K562 (cell line): Measurements from ENCODE around the gene GPR107. TPM values are rescaled to one million over a fixed set of nuclear protein-coding genes. Genes with fewer than 3 reads are reported as not detected.

Source experiments
- ATAC-seq: fragments of 200-7000 bp; cut with Tn5 transposase; 3 replicates; pipeline ENCODE4 v1.9.1; 2020; ENCODE audit warnings: moderate library complexity
- BruUV-seq: library from RNA; stranded (reverse); fragments of 400-500 nt; replicated peaks from 2 replicates; lab custom pipeline; 2021; lab: Mats Ljungman, UMichigan
- CTCF ChIA-PET: fragments of 300-600 bp; formaldehyde crosslinking; extraction: SDS; loops from one replicate; lab custom pipeline; 2021; ENCODE audit warnings: low intra/inter-chr PET ratio; lab: Yijun Ruan, JAX
- POLR2A ChIA-PET: fragments of 300-600, 350-650 bp; sonication (Branson Sonifier 250); formaldehyde crosslinking; extraction: SDS; loops from one replicate; lab custom pipeline; 2021; ENCODE audit warnings: antibody characterized with exemption, inconsistent platforms; lab: Yijun Ruan, JAX
- DNase-seq, 4 experiments: peaks; one replicate each; pipeline versions ENCODE4 v3.0.0 to v3.0.0-alpha.2; 2011 to 2018; ENCODE audit warnings: low spot score in 3 of 4, mixed read lengths in 3 of 4; ENCODE audit errors: extremely low read depth in 1 of 4
- FAIRE-seq: peaks from 2 replicates; lab custom pipeline; 2011; peaks lifted over from hg19 to GRCh38; lab: Jason Lieb, UNC
- H2AFZ ChIP-seq: 2 replicates; pipeline ENCODE4 v1.6.0; 2011; ENCODE audit warnings: low read depth, low read length, control low read depth, inconsistent platforms
- H3K27ac ChIP-seq: fragments of 200-600 bp; 3 replicates; pipeline ENCODE4 v1.8.0; 2011; ENCODE audit warnings: low read depth, mild to moderate bottlenecking, control low read depth, inconsistent platforms, low read length, moderate library complexity, mixed read lengths; ENCODE audit errors: extremely low read depth
- H3K27me3 ChIP-seq, 2 experiments: fragments of 300-600 bp in 1 of 2; 2 replicates in 1 of 2; 3 replicates in 1 of 2; pipeline versions ENCODE4 v1.6.0 to v1.8.0; 2011; ENCODE audit warnings: inconsistent platforms in 2 of 2, low read length in 2 of 2, mild to moderate bottlenecking in 1 of 2, mixed read lengths in 1 of 2, moderate library complexity in 1 of 2; ENCODE audit not compliant: control insufficient read depth in 2 of 2, insufficient read depth in 2 of 2
- H3K36me3 ChIP-seq: fragments of 300-600 bp; 3 replicates; pipeline ENCODE4 v1.8.0; 2011; ENCODE audit warnings: mild to moderate bottlenecking, low read length, inconsistent platforms; ENCODE audit not compliant: control insufficient read depth, insufficient read depth
- H3K4me1 ChIP-seq, 2 experiments: fragments of 200-600 bp in 1 of 2; replicated peaks in 1 of 2; 2 replicates in 1 of 2; 3 replicates in 1 of 2; pipeline versions ENCODE4 v1.5.1 to v1.8.0; 2011; ENCODE audit warnings: inconsistent platforms in 2 of 2, low read length in 2 of 2, mild to moderate bottlenecking in 1 of 2, mixed read lengths in 1 of 2, moderate library complexity in 1 of 2; ENCODE audit not compliant: control insufficient read depth in 2 of 2, insufficient read depth in 2 of 2
- H3K4me2 ChIP-seq: 2 replicates; pipeline ENCODE4 v1.6.1; 2011; ENCODE audit warnings: low read length, control low read depth, inconsistent platforms, mixed read lengths; ENCODE audit not compliant: insufficient read depth
- H3K4me3 ChIP-seq: fragments of 200-600 bp; sonication (generic), shearing (Covaris generic); 2 replicates; pipeline ENCODE4 v1.5.1; 2016; ENCODE audit warnings: control low read depth, inconsistent platforms
- H3K79me2 ChIP-seq: fragments of 200-600 bp; 3 replicates; pipeline ENCODE4 v1.8.0; 2011; ENCODE audit warnings: low read length, inconsistent platforms; ENCODE audit not compliant: control insufficient read depth, insufficient read depth
- H3K9ac ChIP-seq, 2 experiments: 2 replicates each; pipeline versions ENCODE4 v1.6.0 to v1.6.1; 2011; ENCODE audit warnings: low read depth in 2 of 2, low read length in 2 of 2, control low read depth in 1 of 2, inconsistent platforms in 1 of 2, mild to moderate bottlenecking in 1 of 2, mixed read lengths in 1 of 2; ENCODE audit not compliant: insufficient read depth in 1 of 2
- H3K9me1 ChIP-seq: one replicate; pipeline ENCODE4 v1.6.0; 2011; ENCODE audit warnings: inconsistent platforms, mild to moderate bottlenecking, low read length, moderate library complexity; ENCODE audit not compliant: control insufficient read depth, insufficient read depth
- H3K9me3 ChIP-seq: replicated peaks from 2 replicates; pipeline ENCODE4 v1.5.1; 2011; ENCODE audit warnings: low read depth, low read length, inconsistent platforms; ENCODE audit not compliant: control insufficient read depth, insufficient read depth
- H4K20me1 ChIP-seq: replicated peaks from 2 replicates; pipeline ENCODE4 v1.6.1; 2011; ENCODE audit warnings: low read length, inconsistent platforms, mixed read lengths; ENCODE audit not compliant: control insufficient read depth, insufficient read depth
- BRD4 ChIP-seq: fragments of 200-600 bp; sonication (generic); IDR thresholded peaks from 2 replicates; pipeline ENCODE4 v1.6.1; 2017; ENCODE audit warnings: inconsistent platforms
- FIP1L1 ChIP-seq: fragments of 200-400 bp; formaldehyde crosslinking; IDR thresholded peaks from 2 replicates; pipeline ENCODE4 v1.6.1; 2018; ENCODE audit warnings: mild to moderate bottlenecking, low read depth, low read length; ENCODE audit not compliant: poor library complexity, severe bottlenecking
- SMAD4 ChIP-seq: fragments of 250-450 bp; sonication (Bioruptor Pico); conservative IDR thresholded peaks from 2 replicates; pipeline ENCODE4 v1.8.0; 2021; ENCODE audit warnings: inconsistent platforms, mild to moderate bottlenecking, moderate library complexity
- SRSF7 ChIP-seq: fragments of 200-400 bp; formaldehyde crosslinking; optimal IDR thresholded peaks from 2 replicates; pipeline ENCODE3; 2017; ENCODE audit warnings: mild to moderate bottlenecking, low read depth, low read length
- SRSF9 ChIP-seq: fragments of 200-400 bp; formaldehyde crosslinking; IDR thresholded peaks from 2 replicates; pipeline ENCODE4 v1.6.1; 2017; ENCODE audit warnings: low read depth, low read length, borderline replicate concordance
- ZNF121 ChIP-seq: sonication (generic); formaldehyde crosslinking; conservative IDR thresholded peaks from 2 replicates; pipeline ENCODE4 v1.8.0; 2022; ENCODE audit warnings: missing genetic modification reagents
- ZNF586 ChIP-seq: fragments of 450-650 bp; formaldehyde crosslinking; conservative IDR thresholded peaks from 2 replicates; pipeline ENCODE4 v1.4.0; 2020; ENCODE audit warnings: mild to moderate bottlenecking, moderate library complexity
- ZNF668 ChIP-seq: fragments of 250-450 bp; sonication (Bioruptor Pico); IDR thresholded peaks from 2 replicates; pipeline ENCODE4 v1.8.0; 2022; ENCODE audit warnings: mild to moderate bottlenecking, inconsistent platforms
- ZNF696 ChIP-seq: fragments of 250-450 bp; sonication (Bioruptor Pico); conservative IDR thresholded peaks from 2 replicates; pipeline ENCODE4 v1.4.0; 2020; ENCODE audit warnings: mild to moderate bottlenecking, moderate library complexity
- WGBS: fragments of 100-300 bp; shearing (Covaris generic); methylation state at CpG from one replicate; pipeline ENCODE4 v1.1.6; 2016; ENCODE audit warnings: low coverage, mixed read lengths; ENCODE audit not compliant: insufficient coverage; ENCODE audit errors: missing lambda C conversion rate; 5-methylcytosine and 5-hydroxymethylcytosine counted together
- in situ Hi-C: fragments of 300-500 bp; cut with MboI; formaldehyde crosslinking; loops from 4 replicates; pipeline ENCODE4 v1.15.0; 2018; ENCODE audit warnings: inconsistent platforms, mixed read lengths
- intact Hi-C: fragments of 100-400 bp; cut with micrococcal nuclease; formaldehyde crosslinking; loops from 2 replicates; pipeline ENCODE4 v1.14.2; 2022
- polyA plus RNA-seq, 8 experiments: library from polyadenylated mRNA; depleted of rRNA in 4 of 8; stranded (reverse) in 5 of 8; unstranded in 3 of 8; fragments of >200 nt; fragmentation: Nextera tagmentation in 2 of 8; fragmentation: Illumina TruSeq in 1 of 8; extraction: Ambion mirVana in 2 of 8; extraction: Trizol in 1 of 8; gene quantifications; 2 replicates each; pipeline versions ENCODE4 v1.2.1 to v1.2.3, GENCODE V29; 2011 to 2014; ENCODE audit warnings: inconsistent platforms in 1 of 8, missing spikeins in 1 of 8
- total RNA-seq, 7 experiments: library from RNA; depleted of rRNA in 6 of 7; stranded (reverse); fragments of >200 nt in 6 of 7; fragmentation: Illumina TruSeq in 2 of 7; extraction: Trizol in 2 of 7; gene quantifications; 2 replicates each; pipeline versions ENCODE4 v1.2.1 to v1.2.3, GENCODE V29; 2011 to 2021; ENCODE audit warnings: low replicate concordance in 1 of 7

Gene GPR107
- total and polyA plus RNA-seq, 9 of the 15 experiments (the other 6 are each of a cell fraction or from before 2014, with no cell fraction given) = 3.2 to 34.6 (median 14.4) TPM

DNA sequence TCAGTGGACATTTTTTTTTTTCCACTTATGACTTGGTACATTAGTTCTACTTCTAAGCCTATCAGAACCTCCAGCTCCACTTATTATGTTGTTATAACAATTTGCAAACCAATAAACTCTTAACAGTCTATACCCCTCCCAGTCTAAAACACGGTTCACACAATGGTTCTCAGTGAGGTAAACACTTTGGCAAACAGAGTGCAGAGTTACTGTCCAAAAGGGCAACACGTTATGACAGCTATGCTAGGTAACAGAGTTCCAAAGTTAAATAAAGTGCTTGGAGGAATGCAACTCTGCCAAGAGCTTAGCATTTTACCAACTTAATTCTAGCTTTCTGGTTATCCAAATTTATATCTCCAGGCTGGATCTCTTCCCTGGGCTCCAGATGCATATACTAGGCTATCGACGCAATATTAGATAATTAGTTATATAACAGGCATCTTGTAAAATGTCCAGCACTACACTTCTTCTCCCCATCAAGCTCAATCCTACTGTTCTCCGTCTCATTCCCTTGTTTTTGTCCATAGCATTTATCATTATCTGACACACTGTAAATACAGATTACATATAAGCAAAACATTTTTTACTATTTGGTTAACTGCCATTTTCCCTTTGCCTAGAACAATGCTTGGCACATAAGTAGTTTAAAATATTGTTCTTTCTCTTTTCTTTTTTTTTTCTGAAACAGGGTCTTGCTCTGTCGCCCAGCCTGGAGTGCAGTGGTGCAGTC lies 25.0 kb upstream of the GPR107 start:
- CTCF ChIA-PET = no interaction called here
- Histone ChIP-seq H3K4me3 (no peak overlapping the region), H3K9ac (no peak overlapping the region), H3K4me1 (no peaks in the 10 kb centered on the region), H3K9me1 (no peaks in the 10 kb centered on the region), H3K79me2 (no peaks in the 10 kb centered on the region), H2AFZ (no peak overlapping the region), H3K36me3 (no peaks in the 10 kb centered on the region), H4K20me1 (no peaks in the 10 kb centered on the region), H3K9me3 (no peaks in the 10 kb centered on the region), H3K4me2 (no peak overlapping the region), H3K27ac (no peak overlapping the region), H3K27me3 (no peaks in the 10 kb centered on the region)
- no TSS peak for BruUV-seq
- in situ Hi-C loops = no loop called here
- TF ChIP-seq SMAD4 = no peak
- 0 out of 2 replicates have a peak, but pooled peaks have one; percentile 23 for TF ChIP-seq ZNF121 (CRISPR knock-in tag)
- WGBS = 54% methylated on average over 5 of the region's 6 CpGs
- intact Hi-C loops = no loop called here
- POLR2A ChIA-PET = interaction anchor here (0.6 to 1.1 kb wide), 2 partner anchors 11 to 343 kb away, joined by 3 read pairs; no protein-coding TSS in a partner anchor
- DNase-seq = no peak
- no peak for FAIRE-seq
- no peak for ATAC-seq

DNA sequence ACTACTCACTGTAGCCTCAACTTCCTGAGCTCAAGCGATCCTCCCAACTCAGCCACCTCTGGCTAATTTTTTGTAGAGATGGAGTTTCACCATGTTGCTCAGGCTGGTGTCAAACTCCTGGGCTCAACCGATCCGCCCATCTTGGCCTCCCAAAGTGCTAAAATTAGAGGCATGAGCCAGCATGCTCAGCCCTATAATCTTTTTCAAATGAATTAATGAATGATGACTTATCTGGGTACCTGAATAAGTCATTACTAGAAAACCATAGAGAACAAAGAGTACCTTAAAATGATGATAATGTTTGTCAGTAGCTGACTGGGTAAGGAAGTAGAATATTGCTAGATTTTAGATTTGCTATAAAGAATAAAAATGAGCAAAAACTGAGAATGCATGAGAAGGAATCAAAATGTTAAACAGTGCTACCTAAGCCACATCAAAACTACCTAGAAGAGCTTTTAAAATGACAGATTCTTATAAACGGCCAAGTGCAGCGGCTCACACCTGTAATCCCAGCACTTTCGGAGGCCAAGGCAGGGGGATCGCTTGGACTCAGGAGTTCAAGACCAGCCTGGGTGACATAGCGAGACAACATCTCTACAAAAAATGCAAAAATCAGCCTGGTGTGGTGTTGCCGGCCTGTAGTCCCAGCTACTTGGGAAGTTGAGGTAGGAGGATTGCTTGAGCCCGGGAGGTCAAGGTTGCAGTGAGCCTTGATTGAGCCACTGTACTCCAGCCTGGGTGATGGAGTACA lies 24.3 kb upstream of the GPR107 start:
- intact Hi-C loops = no loop called here
- ATAC-seq (no peak), FAIRE-seq (no peak), DNase-seq (no peak)
- BruUV-seq = no TSS peak
- H4K20me1 ChIP-seq = no peaks in the 10 kb centered on the region
- ChIA-PET POLR2A (interaction anchor here (0.6 to 1.1 kb wide), 3 partner anchors 10 to 216 kb away, joined by 3 to 4 read pairs (median 3); no protein-coding TSS in a partner anchor), CTCF (interaction anchor here (0.6 kb wide), 1 partner anchor 12 kb away, joined by 7 read pairs; no protein-coding TSS in a partner anchor)
- H3K27me3 ChIP-seq = no peaks in the 10 kb centered on the region
- H3K4me1 ChIP-seq = no peaks in the 10 kb centered on the region
- WGBS = 54% methylated on average over 10 of the region's 10 CpGs
- H3K4me3 ChIP-seq = no peak overlapping the region
- H3K9ac ChIP-seq = no peak overlapping the region
- H3K36me3 ChIP-seq = no peaks in the 10 kb centered on the region
- H3K9me3 ChIP-seq = no peaks in the 10 kb centered on the region
- H3K27ac ChIP-seq = no peak overlapping the region
- H2AFZ ChIP-seq = no peak overlapping the region
- H3K79me2 ChIP-seq = no peaks in the 10 kb centered on the region
- H3K4me2 ChIP-seq = no peak overlapping the region
- H3K9me1 ChIP-seq = no peaks in the 10 kb centered on the region
- in situ Hi-C loops = no loop called here
- TF ChIP-seq BRD4 = no peak
- no peak for TF ChIP-seq SRSF7
- TF ChIP-seq SRSF9 = no peak
- TF ChIP-seq ZNF668 (CRISPR knock-in tag) = no peak
- no peak for TF ChIP-seq ZNF586 (CRISPR knock-in tag)
- TF ChIP-seq ZNF696 (CRISPR knock-in tag) = no peak
- TF ChIP-seq FIP1L1 = no peak
